Measurements from ENCODE around the gene POLE. TPM values are rescaled to one million over a fixed set of nuclear protein-coding genes. Genes with fewer than 3 reads are reported as not detected.
A peak's percentile ranks its signal among the peaks of the same experiment; 100 is the strongest.

POLE gene
- total and polyA plus RNA-seq, 9 of the 15 experiments (the other 6 are each of a cell fraction or from before 2014, with no cell fraction given): 2.4 to 154 (median 49.6) TPM

DNA sequence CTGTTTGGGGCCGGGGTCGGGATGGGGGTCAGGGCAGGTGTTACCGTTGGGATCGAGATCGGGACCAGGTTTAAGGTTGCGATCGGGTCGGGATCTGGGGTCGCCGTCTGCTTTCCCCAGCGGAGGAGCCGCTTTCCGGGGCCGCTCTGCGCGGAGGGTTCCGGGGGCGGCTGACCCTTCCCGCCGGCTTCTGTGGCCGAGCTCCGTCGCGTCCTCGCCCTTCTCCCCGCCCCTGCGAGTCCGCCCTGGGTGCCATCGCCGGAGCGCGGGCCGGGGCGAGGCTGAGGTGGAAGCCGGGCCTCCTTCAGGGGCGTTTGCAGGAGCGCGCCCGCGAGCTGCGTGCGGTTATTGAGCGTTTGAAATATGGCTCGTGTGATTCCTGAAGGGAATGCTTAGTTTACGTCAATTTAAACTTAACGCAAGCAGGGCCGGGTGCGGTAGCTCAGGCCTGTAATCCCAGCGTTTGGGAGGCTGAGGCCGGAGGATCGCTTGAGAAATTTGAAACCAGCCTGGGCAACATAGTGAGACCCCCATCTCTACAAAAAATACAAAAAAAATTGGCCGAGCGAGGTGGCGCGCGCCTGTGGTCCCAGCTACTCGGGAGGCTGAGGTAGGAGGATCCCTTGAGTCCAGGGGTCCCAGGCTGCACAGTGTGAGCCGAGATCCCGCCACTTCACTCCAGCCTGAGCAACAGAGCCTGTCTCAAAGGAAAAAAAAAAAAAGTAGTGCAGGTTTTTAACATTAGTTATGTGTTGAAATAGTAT, 24.1 kb upstream of the POLE start (continued):
- TF ChIP-seq MTA3 (IDR thresholded peaks at IDR 0.05; ENCODE audit: borderline replicate concordance) (no peak), NR3C1 (CRISPR knock-in tag; IDR thresholded peaks at IDR 0.05) (no peak), MED1 (CRISPR knock-in tag; IDR thresholded peaks at IDR 0.05; ENCODE audit: borderline replicate concordance) (no peak), ZNF316 (IDR thresholded peaks at IDR 0.05) (no peak), IFI16 (CRISPR knock-in tag; IDR thresholded peaks at IDR 0.05) (no peak), HDAC1 (IDR thresholded peaks at IDR 0.05) (0 out of 4 replicates have a peak, but pooled peaks of 1 of the 2 experiments have one; percentile 39), U2AF2 (optimal IDR thresholded peaks at IDR 0.05; ENCODE audit: low read depth, low read length) (no peak), ZNF551 (CRISPR knock-in tag; IDR thresholded peaks at IDR 0.05) (no peak), RBBP5 (IDR thresholded peaks at IDR 0.05; ENCODE audit: borderline replicate concordance, insufficient read depth, low read length, poor library complexity, severe bottlenecking) (peak; percentile 3), NR2C1 (IDR thresholded peaks at IDR 0.05) (no peak), NR2C1 (tag; IDR thresholded peaks at IDR 0.05) (no peak), ZNF121 (CRISPR knock-in tag; conservative IDR thresholded peaks at IDR 0.05) (peak; percentile 98), KLF10 (CRISPR knock-in tag; IDR thresholded peaks at IDR 0.05) (no peak), SLC30A9 (CRISPR knock-in tag; IDR thresholded peaks at IDR 0.05) (no peak)
- TF ChIP-seq, protein P1, sequence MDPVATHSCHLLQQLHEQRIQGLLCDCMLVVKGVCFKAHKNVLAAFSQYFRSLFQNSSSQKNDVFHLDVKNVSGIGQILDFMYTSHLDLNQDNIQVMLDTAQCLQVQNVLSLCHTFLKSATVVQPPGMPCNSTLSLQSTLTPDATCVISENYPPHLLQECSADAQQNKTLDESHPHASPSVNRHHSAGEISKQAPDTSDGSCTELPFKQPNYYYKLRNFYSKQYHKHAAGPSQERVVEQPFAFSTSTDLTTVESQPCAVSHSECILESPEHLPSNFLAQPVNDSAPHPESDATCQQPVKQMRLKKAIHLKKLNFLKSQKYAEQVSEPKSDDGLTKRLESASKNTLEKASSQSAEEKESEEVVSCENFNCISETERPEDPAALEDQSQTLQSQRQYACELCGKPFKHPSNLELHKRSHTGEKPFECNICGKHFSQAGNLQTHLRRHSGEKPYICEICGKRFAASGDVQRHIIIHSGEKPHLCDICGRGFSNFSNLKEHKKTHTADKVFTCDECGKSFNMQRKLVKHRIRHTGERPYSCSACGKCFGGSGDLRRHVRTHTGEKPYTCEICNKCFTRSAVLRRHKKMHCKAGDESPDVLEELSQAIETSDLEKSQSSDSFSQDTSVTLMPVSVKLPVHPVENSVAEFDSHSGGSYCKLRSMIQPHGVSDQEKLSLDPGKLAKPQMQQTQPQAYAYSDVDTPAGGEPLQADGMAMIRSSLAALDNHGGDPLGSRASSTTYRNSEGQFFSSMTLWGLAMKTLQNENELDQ (CRISPR knock-in tag; IDR thresholded peaks at IDR 0.05; ENCODE audit: borderline replicate concordance): 0 out of 2 replicates have a peak, but pooled peaks have one; percentile 42
- TF ChIP-seq, protein P2, sequence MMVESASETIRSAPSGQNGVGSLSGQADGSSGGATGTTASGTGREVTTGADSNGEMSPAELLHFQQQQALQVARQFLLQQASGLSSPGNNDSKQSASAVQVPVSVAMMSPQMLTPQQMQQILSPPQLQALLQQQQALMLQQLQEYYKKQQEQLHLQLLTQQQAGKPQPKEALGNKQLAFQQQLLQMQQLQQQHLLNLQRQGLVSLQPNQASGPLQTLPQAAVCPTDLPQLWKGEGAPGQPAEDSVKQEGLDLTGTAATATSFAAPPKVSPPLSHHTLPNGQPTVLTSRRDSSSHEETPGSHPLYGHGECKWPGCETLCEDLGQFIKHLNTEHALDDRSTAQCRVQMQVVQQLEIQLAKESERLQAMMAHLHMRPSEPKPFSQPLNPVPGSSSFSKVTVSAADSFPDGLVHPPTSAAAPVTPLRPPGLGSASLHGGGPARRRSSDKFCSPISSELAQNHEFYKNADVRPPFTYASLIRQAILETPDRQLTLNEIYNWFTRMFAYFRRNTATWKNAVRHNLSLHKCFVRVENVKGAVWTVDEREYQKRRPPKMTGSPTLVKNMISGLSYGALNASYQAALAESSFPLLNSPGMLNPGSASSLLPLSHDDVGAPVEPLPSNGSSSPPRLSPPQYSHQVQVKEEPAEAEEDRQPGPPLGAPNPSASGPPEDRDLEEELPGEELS (CRISPR knock-in tag; IDR thresholded peaks at IDR 0.05; ENCODE audit: borderline replicate concordance): peak; percentile 41; the same call in 1 of the 2 replicates
- TF ChIP-seq, protein P3, sequence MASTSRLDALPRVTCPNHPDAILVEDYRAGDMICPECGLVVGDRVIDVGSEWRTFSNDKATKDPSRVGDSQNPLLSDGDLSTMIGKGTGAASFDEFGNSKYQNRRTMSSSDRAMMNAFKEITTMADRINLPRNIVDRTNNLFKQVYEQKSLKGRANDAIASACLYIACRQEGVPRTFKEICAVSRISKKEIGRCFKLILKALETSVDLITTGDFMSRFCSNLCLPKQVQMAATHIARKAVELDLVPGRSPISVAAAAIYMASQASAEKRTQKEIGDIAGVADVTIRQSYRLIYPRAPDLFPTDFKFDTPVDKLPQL (IDR thresholded peaks at IDR 0.05; ENCODE audit: extremely low read depth, insufficient read length): no peak
- TF ChIP-seq, protein P4, sequence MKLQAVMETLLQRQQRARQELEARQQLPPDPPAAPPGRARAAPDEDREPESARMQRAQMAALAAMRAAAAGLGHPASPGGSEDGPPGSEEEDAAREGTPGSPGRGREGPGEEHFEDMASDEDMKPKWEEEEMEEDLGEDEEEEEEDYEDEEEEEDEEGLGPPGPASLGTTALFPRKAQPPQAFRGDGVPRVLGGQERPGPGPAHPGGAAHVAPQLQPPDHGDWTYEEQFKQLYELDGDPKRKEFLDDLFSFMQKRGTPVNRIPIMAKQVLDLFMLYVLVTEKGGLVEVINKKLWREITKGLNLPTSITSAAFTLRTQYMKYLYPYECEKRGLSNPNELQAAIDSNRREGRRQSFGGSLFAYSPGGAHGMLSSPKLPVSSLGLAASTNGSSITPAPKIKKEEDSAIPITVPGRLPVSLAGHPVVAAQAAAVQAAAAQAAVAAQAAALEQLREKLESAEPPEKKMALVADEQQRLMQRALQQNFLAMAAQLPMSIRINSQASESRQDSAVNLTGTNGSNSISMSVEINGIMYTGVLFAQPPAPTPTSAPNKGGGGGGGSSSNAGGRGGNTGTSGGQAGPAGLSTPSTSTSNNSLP (IDR thresholded peaks at IDR 0.05; ENCODE audit: borderline replicate concordance, low read depth, low read length): no peak
- TF ChIP-seq, protein P5, sequence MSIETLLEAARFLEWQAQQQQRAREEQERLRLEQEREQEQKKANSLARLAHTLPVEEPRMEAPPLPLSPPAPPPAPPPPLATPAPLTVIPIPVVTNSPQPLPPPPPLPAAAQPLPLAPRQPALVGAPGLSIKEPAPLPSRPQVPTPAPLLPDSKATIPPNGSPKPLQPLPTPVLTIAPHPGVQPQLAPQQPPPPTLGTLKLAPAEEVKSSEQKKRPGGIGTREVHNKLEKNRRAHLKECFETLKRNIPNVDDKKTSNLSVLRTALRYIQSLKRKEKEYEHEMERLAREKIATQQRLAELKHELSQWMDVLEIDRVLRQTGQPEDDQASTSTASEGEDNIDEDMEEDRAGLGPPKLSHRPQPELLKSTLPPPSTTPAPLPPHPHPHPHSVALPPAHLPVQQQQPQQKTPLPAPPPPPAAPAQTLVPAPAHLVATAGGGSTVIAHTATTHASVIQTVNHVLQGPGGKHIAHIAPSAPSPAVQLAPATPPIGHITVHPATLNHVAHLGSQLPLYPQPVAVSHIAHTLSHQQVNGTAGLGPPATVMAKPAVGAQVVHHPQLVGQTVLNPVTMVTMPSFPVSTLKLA (conservative IDR thresholded peaks at IDR 0.05): peak in 1 of 2 experiments; percentile 14; a peak in 1 of 4 replicates
